ENCODE data around the gene KCTD18. TPM values are rescaled to one million over a fixed set of nuclear protein-coding genes. Genes with fewer than 3 reads are reported as not detected.

KCTD18 gene
- total RNA-seq, 1 donor from 2014 or later: 18.5 TPM

DNA sequence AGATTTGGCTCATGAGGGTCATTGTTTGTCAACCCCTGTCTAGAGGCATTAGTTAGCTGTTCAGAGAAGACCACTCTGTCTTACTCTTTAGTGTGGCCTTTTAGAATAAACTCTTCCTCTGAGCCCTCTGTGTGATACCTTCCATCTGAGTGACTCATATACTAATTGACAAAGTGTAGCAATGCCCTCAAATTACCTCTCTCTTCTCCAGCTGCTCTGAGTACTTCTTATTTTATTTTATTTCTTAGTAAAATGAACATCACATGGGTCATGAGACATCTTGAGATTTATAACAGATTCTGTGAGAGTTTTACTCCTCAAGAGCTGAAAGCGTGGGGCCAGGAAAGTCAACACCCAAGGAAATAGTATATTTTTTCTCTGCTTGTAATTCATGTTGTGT lies 67.4 kb downstream of the KCTD18 start:
- Mint-ChIP-seq H3K27me3 (peaks cover 1% of the 10 kb centered on the region), H3K36me3 (ENCODE audit: low read depth) (no peaks in the 10 kb centered on the region), H3K9me3 (no peaks in the 10 kb centered on the region), H3K4me3 (no peak overlapping the region), H3K4me1 (no peaks in the 10 kb centered on the region), H3K27ac (no peak overlapping the region)
- intact Hi-C loops (cut with micrococcal nuclease): no loop called here
- TF ChIP-seq, protein P1, sequence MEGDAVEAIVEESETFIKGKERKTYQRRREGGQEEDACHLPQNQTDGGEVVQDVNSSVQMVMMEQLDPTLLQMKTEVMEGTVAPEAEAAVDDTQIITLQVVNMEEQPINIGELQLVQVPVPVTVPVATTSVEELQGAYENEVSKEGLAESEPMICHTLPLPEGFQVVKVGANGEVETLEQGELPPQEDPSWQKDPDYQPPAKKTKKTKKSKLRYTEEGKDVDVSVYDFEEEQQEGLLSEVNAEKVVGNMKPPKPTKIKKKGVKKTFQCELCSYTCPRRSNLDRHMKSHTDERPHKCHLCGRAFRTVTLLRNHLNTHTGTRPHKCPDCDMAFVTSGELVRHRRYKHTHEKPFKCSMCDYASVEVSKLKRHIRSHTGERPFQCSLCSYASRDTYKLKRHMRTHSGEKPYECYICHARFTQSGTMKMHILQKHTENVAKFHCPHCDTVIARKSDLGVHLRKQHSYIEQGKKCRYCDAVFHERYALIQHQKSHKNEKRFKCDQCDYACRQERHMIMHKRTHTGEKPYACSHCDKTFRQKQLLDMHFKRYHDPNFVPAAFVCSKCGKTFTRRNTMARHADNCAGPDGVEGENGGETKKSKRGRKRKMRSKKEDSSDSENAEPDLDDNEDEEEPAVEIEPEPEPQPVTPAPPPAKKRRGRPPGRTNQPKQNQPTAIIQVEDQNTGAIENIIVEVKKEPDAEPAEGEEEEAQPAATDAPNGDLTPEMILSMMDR (IDR thresholded peaks at IDR 0.05): no peak
- ChIA-PET POLR2A (no interaction called here), CTCF (no interaction called here)
- DNase-seq (no peak), ATAC-seq (ENCODE audit: low read depth) (no peak)

DNA sequence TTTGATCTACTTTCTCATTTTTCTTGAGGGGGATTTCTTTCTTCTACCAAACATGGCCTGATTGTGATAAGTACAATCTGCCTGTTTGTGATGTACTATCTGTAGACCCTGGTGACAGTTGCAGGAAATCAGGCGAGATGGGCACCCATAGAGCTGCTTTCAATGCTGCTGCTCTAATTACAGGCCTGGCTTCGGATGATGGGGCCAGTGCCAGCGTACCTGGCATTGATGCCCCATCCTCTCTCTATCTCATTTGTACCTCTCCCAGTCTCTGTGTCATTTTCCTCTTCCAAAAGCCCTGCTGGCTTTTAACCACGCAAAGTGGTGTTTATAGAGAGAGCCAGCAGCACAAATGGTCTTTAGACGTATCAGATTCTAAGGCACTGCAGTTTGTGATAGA lies 69.9 kb downstream of the KCTD18 start:
- DNase-seq (no peak), ATAC-seq (ENCODE audit: low read depth) (no peak)
- no peaks in the 10 kb centered on the region for H3K36me3 Mint-ChIP-seq (ENCODE audit: low read depth)
- no peak overlapping the region for H3K27ac Mint-ChIP-seq
- ChIA-PET CTCF (no interaction called here), POLR2A (no interaction called here)
- peaks cover 2% of the 10 kb centered on the region for H3K27me3 Mint-ChIP-seq
- no peaks in the 10 kb centered on the region for H3K9me3 Mint-ChIP-seq
- intact Hi-C loops (cut with micrococcal nuclease): no loop called here
- TF ChIP-seq, protein P1 (IDR thresholded peaks at IDR 0.05): no peak
- no peak overlapping the region for H3K4me3 Mint-ChIP-seq
- H3K4me1 Mint-ChIP-seq: no peaks in the 10 kb centered on the region

Other genes with a start within 250 kb of the KCTD18 start
- 0.64 and 0.86 TPM in 2 replicates for gene SPATS2L, start 203.4 kb downstream of the KCTD18 start, total RNA-seq
- gene SGO2, start 16.1 kb upstream of the KCTD18 start, total RNA-seq: 3.3 and 3.8 TPM in 2 replicates
- 0.24 TPM in 1 of 2 replicates, not detected in the other for gene AOX1, start 75.9 kb upstream of the KCTD18 start, total RNA-seq

Measured in activated B cell treated with CpG ODN at 0.5 μM for 24 hours (primary cell).